ENCODE data around the gene PPP2R2B. TPM values are rescaled to one million over a fixed set of nuclear protein-coding genes. Genes with fewer than 3 reads are reported as not detected.

The PPP2R2B gene
- total RNA-seq, 1 experiment from 2014 or later, result not detected

DNA sequence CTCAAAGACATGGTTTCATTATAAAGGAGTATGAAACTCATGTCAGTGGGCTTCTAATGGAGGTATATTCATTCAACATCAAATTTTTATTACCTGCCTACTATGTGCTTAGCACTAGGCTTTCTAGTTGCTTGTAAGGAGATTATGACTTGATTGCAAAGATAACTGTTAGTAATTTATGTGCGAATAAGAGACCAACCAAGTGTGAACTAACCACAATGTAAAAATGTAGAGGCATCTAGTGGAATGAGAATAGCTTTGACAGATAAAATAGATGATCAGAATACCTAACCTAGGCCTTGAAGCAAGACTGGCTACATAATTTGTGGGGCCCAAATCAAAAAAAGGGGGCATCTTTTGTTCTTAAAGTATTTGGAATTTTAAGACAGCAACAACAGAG lies 13.0 kb upstream of the PPP2R2B start (continued):
- no peak for TF ChIP-seq REST (IDR thresholded peaks at IDR 0.05; ENCODE audit: low read depth)
- no peak for TF ChIP-seq RAD21 (IDR thresholded peaks at IDR 0.05; ENCODE audit: low read depth)
- no peak for TF ChIP-seq CTCF (IDR thresholded peaks at IDR 0.05 in 2 of 3, conservative IDR thresholded peaks at IDR 0.05 in 1 of 3; ENCODE audit: borderline replicate concordance in 1 of 3, insufficient read depth in 1 of 3, low read depth in 2 of 3, low read length in 2 of 3)
- no peak for TF ChIP-seq CEBPB (IDR thresholded peaks at IDR 0.05; ENCODE audit: low read depth)

DNA sequence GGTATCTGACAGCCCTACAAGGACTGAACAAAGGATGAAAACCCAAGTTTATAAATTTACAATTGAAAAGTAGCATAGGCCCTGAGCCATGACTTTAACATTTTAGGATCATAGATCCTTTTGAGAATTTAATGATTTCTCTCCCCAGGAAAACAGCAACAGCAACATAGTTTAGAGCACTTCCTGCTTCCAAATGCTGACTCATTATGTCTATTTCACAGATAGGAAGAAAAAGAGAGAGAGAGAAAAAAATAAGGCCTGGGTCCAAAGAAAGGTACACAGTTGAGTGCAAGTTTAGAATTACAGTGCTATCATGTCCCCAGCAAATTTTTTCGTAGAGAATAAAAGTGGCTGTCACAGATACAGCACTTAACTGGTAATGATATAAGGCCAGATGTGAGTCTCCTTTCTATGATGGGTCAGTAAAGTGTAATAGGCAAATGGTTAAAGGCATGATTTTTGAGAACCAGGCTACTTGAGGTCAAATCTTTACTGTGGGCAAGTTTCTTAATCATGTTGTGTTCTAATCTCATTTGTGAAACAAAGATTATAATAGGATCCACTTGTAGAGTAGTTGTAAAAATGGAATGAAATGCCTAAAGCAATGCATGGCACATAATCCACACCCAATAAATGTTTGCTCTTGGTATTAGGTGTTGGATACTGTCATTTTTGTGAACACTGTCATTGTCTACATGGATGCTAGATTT lies 12.3 kb upstream of the PPP2R2B start:
- H3K9me2 ChIP-seq (ENCODE audit: insufficient read depth), result no peaks in the 10 kb centered on the region
- no peaks in the 10 kb centered on the region for H3K9me3 ChIP-seq (ENCODE audit: control insufficient read depth in 1 of 2, insufficient read depth in 1 of 2, low read depth in 1 of 2, low read length in 2 of 2)
- H3K4me1 ChIP-seq (ENCODE audit: control insufficient read depth in 1 of 2, insufficient read depth in 2 of 2, low read length in 2 of 2), result no peaks in the 10 kb centered on the region; a peak in 1 of 4 replicates
- H3K79me2 ChIP-seq (ENCODE audit: insufficient read depth, low read length), result no peaks in the 10 kb centered on the region
- no peak overlapping the region for H3K27ac ChIP-seq (ENCODE audit: low read depth, low read length)
- TF ChIP-seq SIN3A (IDR thresholded peaks at IDR 0.05; ENCODE audit: low read depth), result no peak
- TF ChIP-seq ATF3 (IDR thresholded peaks at IDR 0.05), result no peak
- no peak for TF ChIP-seq JUND (IDR thresholded peaks at IDR 0.05)
- no peak for TF ChIP-seq TCF7L2 (IDR thresholded peaks at IDR 0.05; ENCODE audit: borderline replicate concordance, extremely low read depth, insufficient read depth, insufficient read length)
- TF ChIP-seq EGR1 (IDR thresholded peaks at IDR 0.05; ENCODE audit: low read depth), result no peak
- TF ChIP-seq CBX3 (IDR thresholded peaks at IDR 0.05; ENCODE audit: low read depth), result no peak
- no peak for TF ChIP-seq RAD21 (IDR thresholded peaks at IDR 0.05; ENCODE audit: low read depth)
- no peak for TF ChIP-seq SP1 (IDR thresholded peaks at IDR 0.05; ENCODE audit: low read depth)
- no peak for TF ChIP-seq EZH2 (IDR thresholded peaks at IDR 0.05)
- intact Hi-C loops (cut with micrococcal nuclease), result no loop called here
- ATAC-seq, result no peak
- CTCF ChIA-PET, result no interaction called here
- BruUV-seq (replicated peaks), result no TSS peak
- H2AFZ ChIP-seq (ENCODE audit: low read depth, low read length, poor library complexity, severe bottlenecking), result no peak overlapping the region
- H3K36me3 ChIP-seq (ENCODE audit: control insufficient read depth in 1 of 2, insufficient read depth in 2 of 2, low read length in 2 of 2), result no peaks in the 10 kb centered on the region
- no peaks in the 10 kb centered on the region for H3K27me3 ChIP-seq (ENCODE audit: insufficient read depth, low read length)
- no peak overlapping the region for H3K9ac ChIP-seq (ENCODE audit: low read length)
- POLR2A ChIA-PET, result no interaction called here
- no peak overlapping the region for H3K4me3 ChIP-seq (replicated peaks in 1 of 2; ENCODE audit: low read depth in 1 of 2, low read length in 2 of 2)
- H3K4me2 ChIP-seq (ENCODE audit: low read length), result no peak overlapping the region
- DNase-seq (ENCODE audit: low read depth, low spot score), result no peak
- no peaks in the 10 kb centered on the region for H4K20me1 ChIP-seq (ENCODE audit: insufficient read depth)
- RAD21 ChIA-PET (ENCODE audit: low non-redundant PET in 1 of 2, low total read pairs in 2 of 2, uncharacterized antibody in 2 of 2, unreplicated experiment in 2 of 2), result no interaction called here
